ENCODE data around the gene KNDC1. TPM values are rescaled to one million over a fixed set of nuclear protein-coding genes. Genes with fewer than 3 reads are reported as not detected.

KNDC1 gene
- total and polyA plus RNA-seq, 8 donors: 0.05 to 1.7 (median 0.58) TPM; not detected in 1

DNA sequence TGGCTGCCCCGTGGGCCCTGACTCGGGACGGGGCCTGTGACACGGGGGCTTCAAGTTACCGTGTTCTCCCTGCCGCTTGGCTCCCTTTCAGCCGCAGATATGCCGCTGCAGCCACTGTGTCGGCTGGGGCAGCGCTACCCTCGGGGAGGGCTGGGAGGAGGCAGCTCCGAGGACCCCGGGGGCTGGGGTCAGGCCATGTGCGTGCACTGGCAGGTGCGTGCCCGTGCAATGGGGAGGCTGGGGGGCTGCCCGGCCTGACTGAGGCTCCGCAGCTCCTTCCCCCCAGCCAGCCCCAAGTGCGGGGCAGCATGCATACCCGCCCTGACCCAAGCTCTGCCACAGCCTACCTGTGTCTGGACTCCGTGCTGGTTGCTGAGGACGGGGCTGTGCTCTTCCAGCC, 29.2 kb downstream of the KNDC1 start:
- no peak for TF ChIP-seq POLR2A (IDR thresholded peaks at IDR 0.05)
- TF ChIP-seq, protein P1, sequence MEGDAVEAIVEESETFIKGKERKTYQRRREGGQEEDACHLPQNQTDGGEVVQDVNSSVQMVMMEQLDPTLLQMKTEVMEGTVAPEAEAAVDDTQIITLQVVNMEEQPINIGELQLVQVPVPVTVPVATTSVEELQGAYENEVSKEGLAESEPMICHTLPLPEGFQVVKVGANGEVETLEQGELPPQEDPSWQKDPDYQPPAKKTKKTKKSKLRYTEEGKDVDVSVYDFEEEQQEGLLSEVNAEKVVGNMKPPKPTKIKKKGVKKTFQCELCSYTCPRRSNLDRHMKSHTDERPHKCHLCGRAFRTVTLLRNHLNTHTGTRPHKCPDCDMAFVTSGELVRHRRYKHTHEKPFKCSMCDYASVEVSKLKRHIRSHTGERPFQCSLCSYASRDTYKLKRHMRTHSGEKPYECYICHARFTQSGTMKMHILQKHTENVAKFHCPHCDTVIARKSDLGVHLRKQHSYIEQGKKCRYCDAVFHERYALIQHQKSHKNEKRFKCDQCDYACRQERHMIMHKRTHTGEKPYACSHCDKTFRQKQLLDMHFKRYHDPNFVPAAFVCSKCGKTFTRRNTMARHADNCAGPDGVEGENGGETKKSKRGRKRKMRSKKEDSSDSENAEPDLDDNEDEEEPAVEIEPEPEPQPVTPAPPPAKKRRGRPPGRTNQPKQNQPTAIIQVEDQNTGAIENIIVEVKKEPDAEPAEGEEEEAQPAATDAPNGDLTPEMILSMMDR (IDR thresholded peaks at IDR 0.05): no peak
- no peak for TF ChIP-seq EP300 (IDR thresholded peaks at IDR 0.05)
- no peak for TF ChIP-seq POLR2AphosphoS5 (IDR thresholded peaks at IDR 0.05)
- intact Hi-C loops (cut with DNase I; ENCODE audit: low total_unique reads): no loop called here
- H3K27ac ChIP-seq: no peak overlapping the region
- DNase-seq: no peak
- H3K36me3 ChIP-seq: no peaks in the 10 kb centered on the region
- 87 to 94% (median 90%) methylated on average over 11 to 22 of the region's 22 CpGs for WGBS, 5 donors
- peaks cover 0 to 50% (median 3%) of the 10 kb centered on the region in 3 donors for H3K27me3 ChIP-seq
- peaks cover 0 to 22% (median 9%) of the 10 kb centered on the region in 4 donors for H3K9me3 ChIP-seq
- H3K4me3 ChIP-seq: no peak overlapping the region
- H3K4me1 ChIP-seq: no peaks in the 10 kb centered on the region

DNA sequence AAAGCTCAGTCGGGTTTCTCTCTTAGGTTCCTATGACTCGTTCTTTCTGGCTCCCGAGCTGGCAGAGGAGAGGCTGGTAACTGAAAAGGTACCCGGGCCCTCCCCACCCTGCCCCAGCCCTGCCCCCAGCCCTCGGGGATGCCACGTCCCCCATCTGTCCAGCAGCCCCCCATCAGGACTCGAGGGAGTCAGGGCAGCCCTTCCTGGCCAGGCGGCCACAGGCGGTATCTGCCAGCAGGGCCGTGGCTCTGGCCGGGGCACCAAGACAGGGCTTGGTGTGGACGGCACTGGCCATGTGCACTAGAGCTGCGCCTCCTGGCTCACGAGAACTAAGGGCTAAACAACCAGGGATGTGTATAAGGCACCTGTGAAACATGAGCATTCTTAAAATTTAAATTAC, 29.7 kb downstream of the KNDC1 start:
- intact Hi-C loops (cut with DNase I; ENCODE audit: low total_unique reads): no loop called here
- TF ChIP-seq POLR2AphosphoS5 (IDR thresholded peaks at IDR 0.05) (no peak), POLR2A (IDR thresholded peaks at IDR 0.05) (no peak), EP300 (IDR thresholded peaks at IDR 0.05) (no peak)
- TF ChIP-seq, protein P1 (IDR thresholded peaks at IDR 0.05): no peak
- H3K4me1 ChIP-seq: no peaks in the 10 kb centered on the region
- 84 to 88% (median 86%) methylated on average over 12 to 14 of the region's 14 CpGs for WGBS, 5 donors
- H3K27me3 ChIP-seq: peaks cover 0 to 50% (median 3%) of the 10 kb centered on the region in 3 donors
- H3K27ac ChIP-seq: no peak overlapping the region
- no peak for DNase-seq
- no peaks in the 10 kb centered on the region for H3K36me3 ChIP-seq
- H3K9me3 ChIP-seq: peaks cover 0 to 22% (median 9%) of the 10 kb centered on the region in 4 donors
- H3K4me3 ChIP-seq: no peak overlapping the region

DNA sequence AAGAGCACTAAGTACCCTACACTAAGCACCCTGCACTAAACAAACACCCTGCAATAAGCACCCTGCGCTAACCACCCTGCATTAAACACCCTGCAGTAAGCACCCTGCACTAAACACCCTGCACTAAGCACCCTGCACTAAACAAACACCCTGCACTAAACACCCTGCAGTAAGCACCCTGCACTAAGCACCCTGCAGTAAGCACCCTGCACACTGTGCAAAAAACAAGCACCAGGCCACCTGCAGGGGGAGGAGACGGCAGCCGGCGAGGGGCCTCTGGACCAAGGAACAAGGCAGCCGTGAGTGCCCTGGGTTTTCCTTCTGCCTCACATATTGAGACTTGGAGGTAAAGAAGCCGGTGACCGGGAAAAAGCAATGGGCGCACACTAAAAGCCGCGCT, 30.2 kb downstream of the KNDC1 start:
- intact Hi-C loops (cut with DNase I; ENCODE audit: low total_unique reads): no loop called here
- H3K36me3 ChIP-seq: no peaks in the 10 kb centered on the region
- H3K27me3 ChIP-seq: peaks cover 0 to 50% (median 3%) of the 10 kb centered on the region in 3 donors
- DNase-seq: no peak
- H3K4me1 ChIP-seq: no peaks in the 10 kb centered on the region
- peaks cover 0 to 22% (median 9%) of the 10 kb centered on the region in 4 donors for H3K9me3 ChIP-seq
- H3K4me3 ChIP-seq: no peak overlapping the region
- 91 to 97% (median 95%) methylated on average over 10 of the region's 10 CpGs for WGBS, 5 donors
- H3K27ac ChIP-seq: no peak overlapping the region
- no peak for TF ChIP-seq POLR2AphosphoS5 (IDR thresholded peaks at IDR 0.05)
- TF ChIP-seq, protein P1 (IDR thresholded peaks at IDR 0.05): no peak
- TF ChIP-seq EP300 (IDR thresholded peaks at IDR 0.05): no peak
- no peak for TF ChIP-seq POLR2A (IDR thresholded peaks at IDR 0.05)

DNA sequence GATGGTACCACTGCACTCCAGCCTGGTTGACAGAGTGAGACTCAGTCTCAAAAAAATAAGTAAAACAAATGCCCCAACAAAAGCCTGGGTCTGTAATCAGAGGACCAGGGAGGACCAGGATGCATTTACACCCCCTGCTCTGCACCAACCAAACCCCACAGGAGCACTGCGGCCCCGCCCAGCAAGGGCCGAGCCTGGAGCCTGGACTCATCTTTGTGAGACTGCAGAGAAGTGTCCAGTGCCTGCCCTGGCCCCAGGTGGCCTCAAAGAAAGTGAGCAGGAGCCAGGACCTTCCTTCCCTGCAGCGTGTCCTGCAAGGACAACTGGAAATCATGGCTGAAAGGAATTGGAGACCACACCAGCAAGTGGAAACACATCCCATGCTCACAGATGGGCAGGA, 31.6 kb downstream of the KNDC1 start:
- intact Hi-C loops (cut with DNase I; ENCODE audit: low total_unique reads): no loop called here
- Histone ChIP-seq H3K9me3 (peaks cover 0 to 22% (median 9%) of the 10 kb centered on the region in 4 donors), H3K36me3 (no peaks in the 10 kb centered on the region), H3K4me3 (no peak overlapping the region), H3K27me3 (peaks cover 0 to 44% (median 3%) of the 10 kb centered on the region in 3 donors), H3K4me1 (no peaks in the 10 kb centered on the region), H3K27ac (no peak overlapping the region)
- WGBS, 5 donors: 87 to 98% (median 91%) methylated on average over 4 of the region's 4 CpGs
- DNase-seq: no peak
- TF ChIP-seq POLR2AphosphoS5 (IDR thresholded peaks at IDR 0.05) (no peak), EP300 (IDR thresholded peaks at IDR 0.05) (no peak)
- TF ChIP-seq, protein P1 (IDR thresholded peaks at IDR 0.05): no peak
